Measurements from ENCODE around the gene LMX1B. TPM values are rescaled to one million over a fixed set of nuclear protein-coding genes. Genes with fewer than 3 reads are reported as not detected.
A peak's percentile ranks its signal among the peaks of the same experiment; 100 is the strongest.

Gene LMX1B
- total and polyA plus RNA-seq, 2 donors (not counting 3 experiments of a cell fraction or from before 2014, with no cell fraction given), result not detected

GRCh38 chr9:126609711-126610388 lies 3.9 kb upstream of the LMX1B start:
- H3K36me3 ChIP-seq (ENCODE audit: control insufficient read depth in 2 of 2, extremely low read depth in 1 of 2, insufficient read depth in 2 of 2, low read length in 2 of 2), result no peaks in the 10 kb centered on the region
- ChIA-PET CTCF (interaction anchor here (0.6 to 6.1 kb wide), 7 partner anchors 52 to 172 kb away, joined by 3 to 64 read pairs (median 5); no protein-coding TSS in a partner anchor), POLR2A (no interaction called here)
- H3K9ac ChIP-seq (replicated peaks; ENCODE audit: extremely low read depth, insufficient read depth, low read length), result no peak overlapping the region
- FAIRE-seq (no peak), DNase-seq (ENCODE audit: low read depth, low spot score) (no peak)
- H3K9me3 ChIP-seq (replicated peaks; ENCODE audit: control insufficient read depth, insufficient read depth, low read length), result no peaks in the 10 kb centered on the region
- peaks cover 50% of the 10 kb centered on the region in 2 experiments for H3K27me3 ChIP-seq (ENCODE audit: control insufficient read depth in 2 of 2, insufficient read depth in 2 of 2, low read length in 2 of 2)
- H3K4me2 ChIP-seq (ENCODE audit: insufficient read depth, low read length), result no peak overlapping the region
- H3K79me2 ChIP-seq (ENCODE audit: control insufficient read depth, insufficient read depth, low read length), result no peaks in the 10 kb centered on the region
- peak; percentile 44 for TF ChIP-seq EZH2 (IDR thresholded peaks at IDR 0.05; ENCODE audit: borderline replicate concordance, low read depth, low read length, severe bottlenecking)
- no peak for TF ChIP-seq POLR2A (IDR thresholded peaks at IDR 0.05; ENCODE audit: low read depth, low read length)
- intact Hi-C loops (cut with micrococcal nuclease), result loop anchor here (5.0 to 10.0 kb wide), 2 partner anchors 55 to 113 kb away; no protein-coding TSS in a partner anchor
- no peak overlapping the region for H2AFZ ChIP-seq (ENCODE audit: low read depth, low read length)
- no peaks in the 10 kb centered on the region for H3K4me1 ChIP-seq (ENCODE audit: control insufficient read depth, extremely low read depth, insufficient read depth, low read length)
- dilution Hi-C loops (cut with MboI; ENCODE audit: extremely low pct_ligation_motif_present, low sequenced_read_pairs), result no loop called here
- no peaks in the 10 kb centered on the region for H3K9me1 ChIP-seq (replicated peaks; ENCODE audit: control insufficient read depth, extremely low read depth, insufficient read depth, low read length)
- no peaks in the 10 kb centered on the region for H4K20me1 ChIP-seq (replicated peaks; ENCODE audit: control insufficient read depth, extremely low read depth, insufficient read depth, low read length)
- no peak overlapping the region for H3K4me3 ChIP-seq (replicated peaks in 1 of 3; ENCODE audit: insufficient read depth in 1 of 3, low read depth in 1 of 3, low read length in 3 of 3)
- H3K27ac ChIP-seq (ENCODE audit: insufficient read depth, low read depth, low read length), result no peak overlapping the region
- BruUV-seq (replicated peaks), result no TSS peak

GRCh38 chr9:126611193-126611591 lies 2.5 kb upstream of the LMX1B start:
- Histone ChIP-seq H3K9me1 (replicated peaks; ENCODE audit: control insufficient read depth, extremely low read depth, insufficient read depth, low read length) (no peaks in the 10 kb centered on the region), H3K9ac (replicated peaks; ENCODE audit: extremely low read depth, insufficient read depth, low read length) (no peak overlapping the region), H2AFZ (ENCODE audit: low read depth, low read length) (no peak overlapping the region), H4K20me1 (replicated peaks; ENCODE audit: control insufficient read depth, extremely low read depth, insufficient read depth, low read length) (no peaks in the 10 kb centered on the region), H3K4me1 (ENCODE audit: control insufficient read depth, extremely low read depth, insufficient read depth, low read length) (no peaks in the 10 kb centered on the region), H3K36me3 (ENCODE audit: control insufficient read depth in 2 of 2, extremely low read depth in 1 of 2, insufficient read depth in 2 of 2, low read length in 2 of 2) (no peaks in the 10 kb centered on the region), H3K4me3 (replicated peaks in 1 of 3; ENCODE audit: insufficient read depth in 1 of 3, low read depth in 1 of 3, low read length in 3 of 3) (no peak overlapping the region), H3K9me3 (replicated peaks; ENCODE audit: control insufficient read depth, insufficient read depth, low read length) (no peaks in the 10 kb centered on the region), H3K27me3 (ENCODE audit: control insufficient read depth in 2 of 2, insufficient read depth in 2 of 2, low read length in 2 of 2) (peaks cover 60% of the 10 kb centered on the region in 2 experiments), H3K27ac (ENCODE audit: insufficient read depth, low read depth, low read length) (no peak overlapping the region), H3K79me2 (ENCODE audit: control insufficient read depth, insufficient read depth, low read length) (no peaks in the 10 kb centered on the region), H3K4me2 (ENCODE audit: insufficient read depth, low read length) (no peak overlapping the region)
- DNase-seq (ENCODE audit: low read depth, low spot score) (no peak), FAIRE-seq (no peak)
- BruUV-seq (replicated peaks), result no TSS peak
- ChIA-PET CTCF (interaction anchor here (1.0 to 6.1 kb wide), 5 partner anchors 9 to 171 kb away, joined by 3 to 64 read pairs (median 4); no protein-coding TSS in a partner anchor), POLR2A (no interaction called here)
- TF ChIP-seq MYC (IDR thresholded peaks at IDR 0.05; ENCODE audit: low read depth, low read length), result no peak
- no peak for TF ChIP-seq MAX (IDR thresholded peaks at IDR 0.05; ENCODE audit: insufficient read depth, insufficient read length)
- TF ChIP-seq GATA2 (IDR thresholded peaks at IDR 0.05; ENCODE audit: insufficient read depth, insufficient read length, low read depth, low read length), result no peak
- no peak for TF ChIP-seq POLR2A (IDR thresholded peaks at IDR 0.05; ENCODE audit: low read depth, low read length)
- TF ChIP-seq JUN (IDR thresholded peaks at IDR 0.05; ENCODE audit: borderline replicate concordance, insufficient read depth, insufficient read length, low read depth), result no peak
- no peak for TF ChIP-seq FOS (IDR thresholded peaks at IDR 0.05; ENCODE audit: borderline replicate concordance, insufficient read depth, low read length)
- no peak for TF ChIP-seq EZH2 (IDR thresholded peaks at IDR 0.05; ENCODE audit: borderline replicate concordance, low read depth, low read length, severe bottlenecking)
- no peak for TF ChIP-seq POLR2AphosphoS5 (IDR thresholded peaks at IDR 0.05; ENCODE audit: insufficient read depth, low read depth, low read length)
- no peak for TF ChIP-seq CTCF (IDR thresholded peaks at IDR 0.05; ENCODE audit: extremely low read depth in 1 of 2, insufficient read depth in 1 of 2, low read depth in 1 of 2, low read length in 2 of 2)
- intact Hi-C loops (cut with micrococcal nuclease) (loop anchor here (1.0 to 10.0 kb wide), 4 partner anchors 54 to 171 kb away; no protein-coding TSS in a partner anchor), dilution Hi-C loops (cut with MboI; ENCODE audit: extremely low pct_ligation_motif_present, low sequenced_read_pairs) (no loop called here)

Data from endothelial cell of umbilical vein (primary cell).